HG03432 (cell line): ENCODE data around the gene PARP16.
"Not testable (repeated sequence)": the region's sequence is repeated elsewhere in the genome, so short reads cannot be mapped to it uniquely, and the experiment has no call there.

Experiments
- ATAC-seq: cut with Tn5 transposase; IDR thresholded peaks from one replicate; pipeline ENCODE4 v1.9.1; 2021; ENCODE audit warnings: mild to moderate bottlenecking, moderate library complexity; ENCODE audit not compliant: unreplicated experiment

The PARP16 gene

DNA sequence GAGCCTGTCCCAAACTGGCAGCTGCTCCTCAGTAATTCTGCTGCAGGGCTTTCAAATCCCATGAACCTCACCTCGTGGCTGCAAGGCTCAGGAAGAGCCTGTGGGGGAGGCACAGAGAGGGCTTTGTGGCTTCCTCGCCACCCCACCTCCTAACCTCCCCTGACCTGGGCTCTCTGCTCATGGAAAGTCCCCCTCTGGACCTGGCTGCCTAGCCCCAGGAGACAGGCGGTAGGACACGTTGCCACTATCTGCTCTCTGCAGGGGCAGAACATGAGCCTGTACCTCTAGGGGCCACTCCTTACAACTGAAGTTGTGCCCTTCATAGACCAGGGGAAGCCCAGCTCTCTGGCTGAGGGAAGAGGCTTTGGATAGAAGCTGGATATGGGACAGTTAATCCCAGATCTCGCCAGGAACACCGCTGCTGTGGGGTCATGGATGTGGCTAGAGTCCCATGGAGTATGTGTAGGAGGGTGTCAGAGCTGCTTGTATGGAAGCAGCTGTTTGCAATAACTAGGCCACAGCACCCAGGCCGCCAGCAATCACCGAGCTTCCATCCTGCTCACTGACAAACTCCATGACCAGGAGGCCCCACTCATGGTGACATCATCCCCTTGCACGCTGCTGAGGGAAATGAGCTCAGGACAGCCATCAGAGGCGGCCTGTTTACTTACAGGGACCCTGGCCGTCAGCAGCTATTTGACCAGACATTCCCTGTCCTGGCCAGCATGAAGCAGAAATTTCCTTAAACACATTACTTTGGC, 41.4 kb downstream of the PARP16 start:
- no peak for ATAC-seq

DNA sequence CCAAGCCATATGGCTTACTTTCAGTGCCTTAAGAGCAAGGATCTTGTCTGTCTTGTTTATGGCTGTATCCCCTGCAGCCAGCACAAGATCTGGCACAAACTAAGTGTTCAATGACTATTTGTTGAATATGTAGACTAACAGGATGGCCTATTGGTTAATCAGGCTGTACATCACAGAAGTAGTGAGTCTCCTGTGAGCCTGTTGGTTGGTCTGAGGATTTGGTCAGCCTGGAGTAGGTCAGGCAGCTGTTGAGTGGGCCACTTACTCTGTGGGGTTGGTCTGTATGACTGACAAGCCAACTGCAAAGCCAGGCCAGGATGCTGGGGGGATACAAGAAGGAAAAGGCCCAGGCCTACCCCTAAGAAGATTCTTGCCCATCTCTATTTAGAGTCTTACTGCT, 42.0 kb downstream of the PARP16 start:
- no peak for ATAC-seq

DNA sequence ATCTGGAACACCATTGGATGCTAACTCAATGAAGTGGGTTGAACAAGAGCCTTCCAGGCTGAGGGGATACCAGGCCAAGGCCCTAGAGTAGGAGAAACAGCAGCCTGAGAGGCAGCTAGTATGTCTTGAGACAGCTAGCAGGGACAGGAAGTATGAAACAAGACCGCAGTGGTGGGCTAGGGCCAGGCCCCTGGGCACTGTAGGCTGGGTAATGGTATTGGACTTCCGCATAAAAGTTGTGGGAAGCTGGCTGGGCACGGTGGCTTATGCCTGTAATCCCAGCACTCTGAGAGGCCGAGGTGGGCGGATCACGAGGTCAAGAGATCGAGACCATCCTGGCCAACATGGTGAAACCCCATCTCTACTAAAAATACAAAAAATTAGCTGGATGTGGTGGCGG, 50.2 kb downstream of the PARP16 start:
- ATAC-seq, result not testable (repeated sequence)

DNA sequence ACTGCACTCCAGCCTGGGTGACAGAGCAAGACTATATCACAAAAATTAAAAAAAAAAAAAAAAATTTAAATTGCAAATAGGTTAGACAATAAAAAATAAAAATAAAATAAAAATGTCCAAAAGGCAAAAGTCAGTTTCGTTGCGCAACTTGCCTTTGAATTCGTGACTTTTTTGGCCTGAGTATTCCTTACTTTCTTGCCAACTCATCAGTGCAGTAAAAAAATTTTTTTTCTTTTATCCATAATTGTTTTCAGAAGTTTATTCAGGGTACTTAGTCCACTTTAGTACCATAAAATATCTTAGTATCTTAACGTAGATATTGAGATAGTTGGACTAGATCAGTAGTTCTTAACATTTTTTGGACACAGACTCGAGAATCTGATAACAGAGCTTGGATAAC, 53.0 kb downstream of the PARP16 start:
- ATAC-seq, result no peak

DNA sequence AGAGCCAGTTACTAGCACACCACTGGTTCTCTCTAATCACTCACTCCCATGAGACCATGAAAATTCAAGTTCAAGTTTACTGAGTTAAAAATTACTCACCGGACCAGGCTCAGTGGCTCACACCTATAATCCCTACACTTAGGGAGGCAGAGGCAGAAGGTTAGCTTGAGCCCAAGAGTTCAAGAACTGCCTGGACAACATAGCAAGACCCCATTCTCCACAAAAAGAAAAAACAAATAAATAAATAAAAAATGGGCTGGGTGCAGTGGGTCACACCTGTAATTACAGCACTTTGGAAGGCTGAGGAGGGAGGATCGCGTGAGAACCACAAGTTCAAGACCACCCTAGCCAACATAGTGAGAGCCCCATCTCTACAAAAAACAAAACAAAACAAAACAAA, 54.2 kb downstream of the PARP16 start:
- ATAC-seq, result no peak

DNA sequence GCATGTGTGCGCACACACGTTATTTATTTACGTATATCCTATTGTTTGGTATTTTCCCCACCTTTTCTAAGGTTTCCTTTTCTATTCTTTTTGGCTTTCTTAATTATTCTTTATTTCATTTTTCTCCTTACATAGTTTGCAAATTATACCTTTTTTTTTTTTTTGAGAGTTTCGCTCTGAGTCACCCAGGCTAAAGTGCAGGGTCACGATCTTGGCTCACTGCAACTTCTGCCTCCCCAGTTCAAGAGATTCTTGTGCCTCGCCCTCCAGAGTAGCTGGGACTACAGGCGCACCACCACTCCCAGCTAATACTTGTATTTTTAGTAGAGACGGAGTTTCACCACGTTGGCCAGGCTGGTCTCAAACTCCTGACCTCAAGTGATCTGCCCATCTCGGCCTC, 55.4 kb downstream of the PARP16 start:
- ATAC-seq, result no peak

DNA sequence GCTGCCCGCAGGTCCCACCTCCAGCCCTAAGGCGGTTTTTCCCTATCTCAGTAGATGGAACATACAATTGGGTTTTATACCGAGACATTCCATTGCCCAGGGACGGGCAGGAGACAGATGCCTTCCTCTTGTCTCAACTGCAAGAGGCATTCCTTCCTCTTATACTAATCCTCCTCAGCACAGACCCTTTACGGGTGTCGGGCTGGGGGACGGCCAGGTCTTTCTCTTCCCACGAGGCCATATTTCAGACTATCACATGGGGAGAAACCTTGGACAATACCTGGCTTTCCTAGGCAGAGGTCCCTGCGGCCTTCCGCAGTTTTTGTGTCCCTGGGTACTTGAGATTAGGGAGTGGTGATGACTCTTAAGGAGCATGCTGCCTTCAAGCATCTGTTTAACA, 59.8 kb downstream of the PARP16 start:
- ATAC-seq, result not testable (repeated sequence)

DNA sequence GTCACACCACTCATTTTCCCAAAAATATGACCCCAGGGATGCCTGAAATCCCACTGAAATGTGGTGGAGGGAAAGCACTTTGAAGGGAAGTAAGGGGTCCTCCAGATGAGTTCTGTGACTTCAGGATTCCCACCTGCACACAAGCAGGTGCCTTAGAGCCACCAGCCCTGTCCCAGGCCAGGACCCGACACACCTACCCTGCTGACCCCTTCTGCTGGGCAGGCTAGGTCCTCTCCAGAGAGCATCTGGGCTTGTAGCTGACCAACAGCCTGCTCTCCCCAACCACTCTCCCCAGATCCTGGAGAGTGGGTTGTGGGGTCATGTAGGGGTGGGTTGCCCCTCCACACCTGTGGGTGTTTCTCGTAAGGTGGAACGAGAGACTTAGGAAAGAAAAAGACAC, 60.5 kb downstream of the PARP16 start:
- no peak for ATAC-seq

DNA sequence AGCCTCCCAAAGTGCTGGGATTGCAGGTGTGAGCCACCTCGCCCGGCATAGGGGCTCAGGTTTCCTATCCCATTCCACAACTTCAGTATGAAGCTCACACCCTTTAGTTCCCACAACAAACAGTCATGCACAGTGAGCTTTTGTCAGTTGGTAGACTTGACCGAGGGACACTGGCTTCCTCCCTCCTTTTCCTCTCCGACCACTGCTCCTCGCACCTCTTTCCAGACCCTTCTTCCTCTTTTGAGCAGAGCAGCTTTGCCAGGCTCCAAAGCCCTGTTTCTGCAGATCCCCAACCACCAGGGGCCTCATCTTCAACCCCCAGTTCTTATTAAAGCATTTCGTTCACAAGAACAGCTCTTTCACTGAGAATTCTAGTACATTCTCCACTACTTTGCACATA, 62.7 kb downstream of the PARP16 start:
- no peak for ATAC-seq

DNA sequence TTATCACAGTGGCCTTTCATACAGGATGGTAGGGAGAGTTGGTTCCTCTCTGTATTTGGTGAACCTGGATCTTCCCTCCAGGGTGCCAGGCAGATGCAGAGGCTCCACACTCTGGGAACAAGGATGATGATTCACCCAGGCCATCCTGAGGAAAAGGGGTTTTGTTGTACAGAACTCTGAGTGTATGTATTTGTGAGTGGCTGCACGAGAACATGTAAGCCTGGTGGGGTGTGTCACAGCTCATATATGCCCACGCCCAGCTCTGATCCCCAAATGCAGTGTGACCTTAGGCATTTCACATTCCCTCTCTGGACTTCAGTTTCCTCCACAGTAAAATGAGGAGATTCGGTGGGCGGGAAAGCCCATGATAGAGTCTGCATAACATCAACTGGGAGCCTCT, 63.8 kb downstream of the PARP16 start:
- no peak for ATAC-seq

DNA sequence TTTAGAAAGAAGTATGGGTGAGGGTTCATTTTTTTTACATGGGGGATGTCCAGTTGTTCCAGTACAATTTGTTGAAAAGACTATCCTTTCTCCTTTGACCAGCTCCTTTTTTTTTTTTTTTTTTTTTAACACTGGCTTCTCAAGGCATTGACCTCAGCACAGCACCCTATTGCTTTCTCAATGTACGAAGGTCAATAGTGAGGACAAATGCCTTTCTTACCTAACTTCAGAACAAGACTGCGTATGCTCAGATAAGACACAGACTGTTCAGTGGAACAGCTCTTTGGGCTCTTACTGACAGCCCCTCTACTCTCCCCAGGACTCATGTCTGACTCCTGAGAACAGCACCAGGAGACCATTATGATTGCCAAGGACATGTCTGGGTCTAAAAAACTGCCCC, 65.0 kb downstream of the PARP16 start:
- ATAC-seq, result no peak

DNA sequence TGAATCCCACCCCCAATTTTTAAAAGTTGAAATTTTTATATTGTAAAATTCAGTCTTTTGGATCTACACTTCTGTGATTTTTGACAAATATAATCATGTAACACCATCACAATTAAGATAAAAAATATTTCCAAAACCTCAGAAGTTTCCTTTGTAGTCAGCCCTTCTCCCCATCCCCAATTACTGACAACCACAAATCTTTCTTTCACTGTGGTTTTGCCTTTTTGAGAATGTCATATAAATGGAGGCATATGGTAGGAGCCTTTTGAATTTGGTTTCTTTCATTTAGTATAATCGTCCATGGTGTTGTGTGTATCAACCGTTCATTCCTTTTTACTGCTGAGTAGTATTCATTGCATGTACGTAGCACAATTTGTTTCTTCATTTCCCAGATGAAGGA, 67.5 kb downstream of the PARP16 start:
- no peak for ATAC-seq

DNA sequence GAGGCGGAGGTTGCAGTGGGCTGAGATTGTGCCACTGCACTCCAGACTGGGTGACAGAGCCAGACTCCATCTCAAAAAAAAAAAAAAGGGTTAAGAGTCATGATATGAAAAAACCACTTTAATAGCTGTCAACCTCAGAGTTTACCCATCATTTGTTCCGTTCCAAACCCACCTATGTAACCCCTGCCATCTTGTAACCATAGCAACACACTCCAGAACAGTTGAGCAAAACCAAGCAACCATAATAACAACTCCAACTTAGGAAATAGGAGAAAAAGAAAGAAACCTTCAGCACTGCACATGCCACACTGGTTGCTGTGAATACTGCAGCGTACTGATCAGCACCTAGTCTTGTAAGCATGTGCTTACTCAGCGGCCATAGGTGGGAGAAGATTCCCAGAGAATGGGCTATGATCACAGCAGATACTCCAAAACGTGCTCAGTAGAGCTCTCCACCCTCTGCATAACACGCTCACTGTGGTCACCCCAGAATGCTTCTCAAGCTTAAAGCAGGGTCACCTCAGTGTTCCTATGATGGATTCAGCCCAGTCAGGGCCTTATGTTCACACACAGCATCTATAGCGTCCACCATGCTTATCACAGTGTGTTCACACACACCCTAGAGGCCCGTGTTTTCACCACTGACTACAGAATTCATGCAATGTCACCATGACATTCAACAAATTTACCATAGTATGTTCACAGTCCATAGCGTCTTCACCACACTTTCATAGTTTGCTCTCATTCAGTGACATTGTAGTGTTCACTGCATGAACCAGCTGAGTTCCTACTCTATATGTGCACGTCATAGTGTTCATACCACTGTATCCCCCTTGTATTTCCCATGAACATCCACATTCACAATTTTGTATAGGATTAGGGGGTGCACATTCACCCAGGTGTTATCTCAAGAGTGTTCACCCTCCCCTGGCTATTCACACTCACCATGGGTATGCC, 68.9 kb downstream of the PARP16 start:
- ATAC-seq, result no peak

DNA sequence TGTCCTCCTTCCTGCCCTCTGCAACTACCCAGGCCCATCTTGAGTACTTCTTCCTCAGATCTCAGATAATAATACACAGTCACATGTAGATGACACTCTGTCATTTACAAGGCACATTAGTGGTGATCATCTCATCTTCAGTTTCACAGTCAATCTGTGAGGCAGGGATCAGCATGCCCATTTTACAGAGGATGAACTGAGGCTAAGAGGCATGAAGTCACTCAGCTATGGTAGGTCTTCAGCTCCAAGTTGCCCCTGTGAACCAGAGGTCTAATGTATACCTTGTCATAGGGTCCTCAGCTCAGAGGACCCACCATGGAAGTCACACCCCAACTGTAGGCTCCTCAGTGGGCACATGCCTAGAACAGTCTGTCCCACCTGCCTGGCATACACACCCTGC, 71.2 kb downstream of the PARP16 start:
- ATAC-seq, result no peak

DNA sequence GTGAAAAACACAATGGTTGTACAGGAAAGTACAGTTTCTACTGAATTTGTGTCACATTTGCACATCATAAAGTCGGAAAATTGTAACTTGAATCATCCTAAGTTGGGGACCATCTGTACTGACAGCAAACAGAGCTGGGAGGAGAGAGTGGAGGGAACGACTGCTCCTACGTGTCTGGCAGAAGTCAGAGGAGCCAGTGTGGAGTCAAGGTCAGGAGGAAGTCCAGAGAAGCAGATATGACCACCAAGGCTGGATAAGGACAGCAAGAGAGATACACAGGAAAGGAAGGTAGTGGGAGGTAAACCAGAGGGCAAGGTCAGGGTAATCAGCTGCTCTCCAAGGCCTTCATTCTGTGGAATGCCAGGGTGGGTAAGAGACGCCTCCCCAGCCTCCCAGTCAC, 72.7 kb downstream of the PARP16 start:
- ATAC-seq, result no peak

DNA sequence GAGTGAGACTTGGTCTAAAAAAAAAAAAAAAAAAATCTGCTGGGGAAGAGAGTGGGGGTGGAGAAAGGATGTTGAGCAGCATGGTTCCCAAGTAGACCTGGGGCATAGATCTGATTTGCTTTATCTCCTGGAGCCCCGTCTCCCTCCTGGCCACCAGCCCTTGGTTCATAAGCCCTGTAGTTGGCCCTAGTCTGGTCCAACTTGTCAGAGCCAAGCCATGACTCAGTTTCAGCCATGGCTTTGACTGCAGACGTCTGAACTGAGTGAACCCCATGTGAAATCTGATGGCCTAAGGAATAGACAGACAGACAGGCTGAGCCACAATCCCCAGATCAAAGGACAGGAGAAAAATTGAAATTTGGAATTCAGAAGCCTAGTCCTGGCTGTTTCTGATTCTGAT, 73.4 kb downstream of the PARP16 start:
- no peak for ATAC-seq

DNA sequence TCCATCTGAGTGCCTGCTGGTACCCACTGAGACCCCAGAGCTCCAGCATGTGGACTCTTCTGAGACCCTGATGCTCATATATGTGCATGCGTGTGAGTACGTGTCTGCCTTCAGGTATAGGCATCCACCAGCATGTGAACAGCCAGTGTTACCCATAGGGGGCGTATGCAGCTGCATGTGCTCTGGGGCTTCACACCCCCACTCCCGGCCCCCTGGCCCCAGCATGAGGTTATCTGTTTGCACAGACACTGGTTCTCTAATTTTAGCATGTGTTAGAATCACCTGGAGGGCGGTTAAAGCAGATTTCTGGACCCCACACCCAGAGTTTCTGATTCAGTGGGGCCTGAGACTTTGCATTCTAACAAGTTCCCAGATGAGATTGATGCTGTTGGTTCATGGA, 74.6 kb downstream of the PARP16 start:
- no peak for ATAC-seq

DNA sequence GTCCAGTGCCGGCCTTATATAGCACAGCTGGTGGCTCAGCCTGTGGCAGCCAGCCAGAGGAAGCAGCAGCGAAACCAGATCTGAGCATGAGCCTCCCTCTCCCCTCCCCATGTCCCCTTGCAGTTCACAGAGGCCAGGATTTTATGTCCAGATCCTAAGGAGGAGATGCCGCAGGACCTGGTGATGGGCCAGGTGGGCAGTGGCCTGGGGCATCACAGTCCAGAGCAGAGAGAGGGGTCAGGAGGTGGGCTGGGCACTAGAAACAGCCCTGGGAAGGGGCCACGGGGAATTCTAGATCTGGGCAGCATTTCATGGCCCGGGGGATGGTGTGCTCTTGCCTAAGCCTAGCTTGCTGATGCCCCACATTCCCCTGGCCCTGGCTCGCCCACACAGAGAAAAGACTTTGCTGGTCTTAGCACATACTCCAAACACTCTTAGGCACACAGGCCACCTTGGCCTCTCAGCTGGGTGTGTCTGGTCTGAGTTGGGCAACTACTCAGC, 75.2 kb downstream of the PARP16 start:
- no peak for ATAC-seq

DNA sequence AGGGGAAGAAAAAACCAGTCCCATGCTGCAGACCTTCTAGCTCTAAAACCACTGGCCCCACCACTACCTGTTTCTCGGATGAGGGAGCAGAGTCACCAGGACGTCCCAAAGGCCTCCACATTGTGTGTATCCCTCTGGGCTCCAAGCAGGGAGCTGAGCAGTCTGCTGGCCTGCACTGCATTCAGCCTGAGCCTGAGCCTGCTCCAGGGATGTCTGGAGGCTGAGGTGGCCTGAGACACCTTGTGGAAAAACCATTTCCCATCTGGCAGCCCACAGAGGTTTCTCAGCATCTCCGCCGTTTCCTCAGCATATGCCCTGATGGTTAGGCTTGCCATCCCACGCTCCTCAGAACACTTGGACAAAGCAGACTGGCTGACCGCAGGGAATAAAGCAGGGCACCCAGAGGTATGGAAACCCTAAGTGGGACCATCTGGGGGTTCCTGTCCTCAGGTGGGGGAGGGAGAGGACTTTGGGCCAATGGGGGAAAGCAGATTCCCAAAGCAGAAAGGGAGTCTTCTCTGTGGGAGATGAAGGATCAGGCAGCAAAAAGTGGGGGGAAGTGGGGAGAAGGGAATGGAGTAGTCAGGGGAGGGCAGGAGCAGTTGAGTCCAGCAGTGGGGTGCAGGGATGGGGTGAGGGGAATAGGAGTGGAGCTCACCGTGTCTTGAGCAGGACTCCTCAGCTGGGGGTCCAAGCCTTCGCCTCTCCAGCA, 75.8 kb downstream of the PARP16 start, which contains the start of gene CILP:
Gene CILP, minus strand, starts transcription at position 704 of the 712 bp plus-strand sequence. CDS start 1,718 bp downstream, outside the sequence.
- ATAC-seq, result no peak

DNA sequence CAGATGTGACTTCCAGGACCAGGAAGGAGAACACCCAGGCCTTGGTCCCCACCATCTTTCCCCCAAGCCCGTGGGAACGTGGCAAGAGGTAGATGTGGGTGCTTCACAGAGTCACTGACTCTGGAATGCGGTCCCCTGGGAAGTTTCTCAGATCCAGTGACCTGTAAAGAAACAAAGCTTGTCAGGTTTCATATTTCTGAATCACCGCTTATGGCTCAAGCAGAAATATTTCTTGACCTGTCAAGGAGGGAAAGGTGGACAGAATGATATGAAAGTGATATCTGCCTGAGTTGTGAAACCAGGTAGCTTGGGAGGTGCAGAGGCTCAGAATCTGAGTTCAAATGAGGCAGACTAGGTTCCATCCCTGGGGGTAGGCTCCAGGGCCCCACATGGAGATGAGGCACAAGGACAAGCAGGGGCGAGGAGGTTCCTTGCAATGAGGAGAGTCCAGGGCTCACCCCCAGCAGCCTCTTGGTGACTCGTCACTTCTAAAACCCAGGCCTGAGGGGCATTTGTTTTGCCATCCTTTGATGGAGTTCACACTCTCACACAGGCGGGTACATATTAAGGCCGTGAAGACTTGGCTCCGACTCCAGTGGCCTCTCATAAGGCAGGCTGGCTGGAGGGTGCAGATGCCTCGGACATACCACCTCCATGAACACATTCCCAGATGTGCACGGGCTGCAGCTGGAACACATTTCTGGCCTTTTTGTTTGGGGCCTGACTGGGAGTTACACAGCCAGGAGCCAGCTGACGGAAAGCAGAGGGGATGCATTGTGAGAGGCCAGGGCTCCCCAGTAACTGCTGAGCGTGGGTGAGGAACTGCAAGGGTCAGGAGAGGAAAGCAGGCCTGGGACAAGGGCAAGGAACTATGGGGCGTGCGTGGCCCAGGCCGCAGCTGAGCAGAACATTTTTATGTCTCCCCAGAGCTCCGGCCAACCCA, 76.7 kb downstream of the PARP16 start:
- ATAC-seq, result no peak
